Measurements from ENCODE around the gene FTO.
"Not testable (repeated sequence)": the region's sequence is repeated elsewhere in the genome, so short reads cannot be mapped to it uniquely, and the experiment has no call there.

The FTO gene

DNA sequence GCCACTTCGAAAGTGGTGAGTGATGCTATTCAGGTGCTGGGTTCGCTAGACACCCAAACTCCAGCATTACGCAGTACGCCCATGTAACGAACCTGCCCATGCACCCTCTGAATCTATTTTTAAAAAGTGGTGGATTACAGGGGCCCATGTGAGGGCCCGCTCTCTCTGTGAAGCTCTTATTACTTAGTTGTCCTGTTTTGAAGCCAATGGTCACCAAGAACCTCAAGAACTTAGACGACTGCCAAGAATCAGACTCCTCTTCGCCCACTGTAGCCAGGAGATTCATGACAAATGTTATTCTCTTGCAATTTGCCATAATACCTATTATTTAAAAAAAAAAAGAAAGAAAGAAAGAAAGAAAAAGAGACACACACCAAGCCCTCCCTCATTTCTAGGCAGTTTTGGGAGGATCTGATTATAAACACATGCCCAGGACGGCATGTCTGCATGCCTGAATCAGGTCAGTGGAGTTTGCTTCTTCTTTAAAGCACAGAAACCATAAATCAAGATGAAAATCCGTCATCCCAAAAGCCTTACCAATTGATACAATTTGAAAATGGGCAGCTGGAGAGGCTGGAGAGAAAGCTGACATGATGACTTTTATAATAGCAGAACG, 474.0 kb downstream of the FTO start:
- DNase-seq (ENCODE audit: low read depth in 3 of 3) = no peak

DNA sequence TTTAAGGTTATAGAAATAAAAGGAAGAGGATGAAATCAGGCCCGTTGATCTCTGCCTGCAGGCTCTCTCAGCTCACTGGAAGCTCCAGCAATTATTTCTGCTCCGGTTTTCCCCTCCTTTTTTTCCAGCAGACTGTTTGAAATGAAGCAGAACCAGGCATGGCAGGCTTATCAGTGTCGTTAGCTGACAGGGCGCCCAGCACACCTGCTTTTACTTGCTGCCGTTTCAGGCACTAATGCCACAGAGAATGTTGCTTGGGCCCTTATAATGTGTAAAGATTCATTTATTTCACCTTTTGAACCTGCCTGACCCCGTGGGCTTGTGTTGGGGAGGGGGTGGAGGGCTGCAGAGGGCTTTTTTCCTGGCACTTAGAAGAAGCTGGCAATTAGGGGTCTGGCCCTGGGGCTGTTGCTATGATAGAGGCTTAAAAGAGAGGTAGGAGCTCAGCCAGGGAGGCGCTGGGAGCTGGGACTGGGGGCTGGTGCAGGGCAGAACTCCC, 474.6 kb downstream of the FTO start:
- no peak for DNase-seq (ENCODE audit: low read depth in 3 of 3)

DNA sequence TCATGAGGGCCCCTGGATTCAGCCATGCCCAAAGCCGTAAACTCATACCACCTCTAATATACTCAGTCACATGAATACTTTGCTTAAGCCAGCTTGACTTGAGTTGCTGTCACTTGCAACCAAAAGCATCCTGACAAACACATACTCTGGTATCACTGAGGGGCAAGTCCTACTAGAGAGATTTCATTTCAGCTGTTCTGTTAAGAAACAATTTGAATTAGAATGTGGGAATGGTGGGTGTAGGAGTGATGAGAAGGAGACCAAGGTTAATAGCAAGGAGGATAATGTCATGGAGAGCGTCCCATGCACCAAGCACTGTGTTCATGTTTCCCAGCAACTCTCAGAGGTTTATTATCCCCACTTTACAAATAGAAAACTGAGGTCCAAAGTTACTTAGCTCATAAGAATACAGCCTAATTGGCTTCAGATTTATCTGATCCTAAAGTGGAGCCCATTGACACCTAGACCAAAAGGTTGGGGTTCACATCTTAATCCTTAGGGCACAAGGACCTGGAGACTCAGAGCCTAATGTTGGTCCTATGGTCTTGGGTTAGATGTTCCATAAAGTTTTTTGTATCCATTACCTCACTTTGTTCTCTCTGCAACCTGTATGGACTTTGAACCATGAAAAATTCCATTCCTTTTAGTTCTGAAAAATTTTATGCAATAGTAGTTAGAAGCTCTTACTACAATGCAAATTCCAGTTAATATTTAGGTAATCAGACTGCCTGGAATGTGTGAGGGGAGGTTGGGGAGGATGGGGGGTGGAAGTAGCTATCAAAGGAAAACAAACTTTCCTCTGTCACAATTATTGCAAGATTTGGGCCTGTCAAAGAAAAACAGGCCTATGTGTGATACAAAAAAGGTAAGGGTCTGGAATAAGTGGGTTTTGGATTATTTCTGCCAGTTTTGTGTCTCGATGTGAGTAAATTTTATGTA, 476.7 kb downstream of the FTO start:
- no peak for DNase-seq (ENCODE audit: low read depth in 3 of 3)

DNA sequence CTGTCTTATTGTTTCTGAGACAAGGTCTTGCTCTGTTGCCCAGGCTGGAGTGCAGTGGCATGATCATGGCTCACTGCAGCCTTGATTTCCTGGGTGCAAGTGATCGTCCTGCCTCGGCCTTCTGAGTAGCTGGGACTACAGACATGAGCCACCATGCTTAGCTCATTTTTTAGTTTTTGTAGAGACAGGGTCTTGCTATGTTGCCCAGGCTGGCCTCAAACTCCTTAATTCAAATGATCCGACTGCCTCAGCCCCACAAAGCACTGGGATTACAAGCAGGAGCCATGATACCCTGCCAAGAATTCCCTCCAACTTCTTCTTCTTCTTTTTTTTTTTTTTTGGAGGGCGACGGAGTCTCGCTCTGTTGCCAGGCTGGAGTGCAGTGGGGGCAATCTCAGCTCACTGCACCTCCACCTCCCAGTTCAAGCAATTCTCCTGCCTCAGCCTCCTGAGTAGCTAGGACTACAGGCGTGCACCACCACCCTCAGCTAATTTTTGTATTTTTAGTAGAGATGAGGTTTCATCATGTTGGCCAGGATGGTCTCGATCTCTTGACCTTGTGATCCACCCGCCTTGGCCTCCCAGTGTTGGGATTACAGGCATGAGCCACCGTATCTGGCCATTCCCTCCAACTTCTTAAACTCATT, 477.9 kb downstream of the FTO start:
- not testable (repeated sequence) for DNase-seq (ENCODE audit: low read depth in 3 of 3)

DNA sequence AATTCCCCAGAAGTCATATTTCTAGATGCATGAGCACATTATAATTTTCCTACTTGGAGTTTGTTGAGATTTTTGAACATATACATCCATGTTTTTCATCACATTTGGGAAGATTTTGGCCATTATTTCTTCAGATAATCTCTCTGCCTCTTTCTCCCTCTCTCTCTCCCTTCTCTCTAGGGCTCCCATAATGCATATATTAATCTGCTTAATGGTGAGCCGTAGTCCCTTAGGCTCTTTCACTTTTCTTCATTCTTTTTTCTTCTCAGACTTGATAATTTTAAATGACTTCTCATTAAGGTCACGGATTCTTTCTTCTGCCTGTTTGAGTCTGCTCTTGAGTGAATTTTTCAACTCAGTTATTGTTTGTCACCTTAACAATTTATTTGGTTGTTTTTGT, 481.1 kb downstream of the FTO start:
- no peak for DNase-seq (ENCODE audit: low read depth in 3 of 3)

DNA sequence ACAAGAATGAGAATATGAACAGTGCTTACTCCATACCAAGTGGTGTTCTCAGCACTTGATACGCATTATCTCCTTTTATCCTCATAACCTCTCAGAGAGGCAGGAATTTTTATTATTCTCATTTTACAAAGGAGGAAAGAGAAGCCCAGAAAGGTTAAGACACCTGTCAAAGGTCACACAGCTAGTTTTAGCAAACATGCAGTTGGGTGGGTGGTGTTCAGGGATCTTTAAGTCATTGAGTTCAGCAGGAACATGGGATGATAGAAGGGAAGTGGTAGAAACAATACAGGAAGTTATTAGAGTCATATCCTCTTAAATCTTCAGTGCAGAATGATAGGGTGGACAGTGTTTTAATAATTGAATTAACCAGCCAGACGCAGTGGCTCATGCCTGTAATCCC, 487.2 kb downstream of the FTO start:
- DNase-seq (ENCODE audit: low read depth in 3 of 3) = no peak

DNA sequence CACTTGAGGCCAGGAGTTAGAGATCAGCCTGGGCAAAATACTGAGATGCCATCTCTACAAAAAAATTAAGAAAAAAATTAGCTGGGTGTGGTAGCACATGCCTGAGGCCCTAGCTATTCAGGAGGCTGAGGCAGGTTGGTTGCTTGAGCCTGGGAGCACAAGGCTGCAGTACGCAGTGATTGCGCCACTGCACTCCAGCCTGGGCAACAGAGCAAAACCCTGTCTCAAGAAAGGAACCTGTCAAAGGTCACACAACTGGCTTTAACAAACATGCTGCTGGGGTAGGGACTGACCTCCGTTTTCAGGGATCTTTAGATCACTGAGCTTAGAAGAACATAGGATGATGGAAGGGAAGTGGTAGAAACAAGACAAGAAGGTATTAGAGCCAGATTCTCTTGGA, 487.6 kb downstream of the FTO start:
- no peak for DNase-seq (ENCODE audit: low read depth in 3 of 3)

DNA sequence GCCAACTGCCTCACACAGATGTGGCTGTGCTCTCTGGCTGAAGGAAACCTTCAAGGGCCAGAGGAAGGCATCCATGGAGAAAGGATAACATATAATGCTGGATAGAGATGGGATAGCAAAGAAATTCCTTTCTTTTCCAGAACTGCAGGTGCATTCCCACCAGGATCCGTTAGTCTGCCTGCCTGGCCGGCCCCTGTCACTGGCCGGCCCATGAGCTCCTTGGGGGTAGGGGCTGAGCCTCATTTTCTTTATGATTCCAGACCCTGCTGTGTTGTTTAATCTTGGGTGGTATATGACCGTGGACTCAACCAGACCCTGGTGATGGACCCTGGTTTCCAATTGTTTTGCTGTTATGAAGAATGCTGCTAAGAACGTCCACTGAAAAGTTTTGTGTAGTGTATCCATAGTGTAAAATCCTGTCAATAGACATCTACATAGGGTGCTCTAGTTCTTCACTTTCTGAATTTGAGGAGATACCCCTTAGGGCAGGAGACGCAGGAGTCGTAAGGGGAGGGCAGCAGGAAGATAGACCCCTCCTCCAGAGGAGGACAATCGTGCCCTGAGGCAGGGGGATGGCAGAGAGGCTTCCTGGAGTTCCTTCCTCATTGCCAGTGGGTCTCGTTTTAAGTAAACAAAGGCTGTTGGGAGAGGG, 489.2 kb downstream of the FTO start:
- no peak for DNase-seq (ENCODE audit: low read depth in 3 of 3)

DNA sequence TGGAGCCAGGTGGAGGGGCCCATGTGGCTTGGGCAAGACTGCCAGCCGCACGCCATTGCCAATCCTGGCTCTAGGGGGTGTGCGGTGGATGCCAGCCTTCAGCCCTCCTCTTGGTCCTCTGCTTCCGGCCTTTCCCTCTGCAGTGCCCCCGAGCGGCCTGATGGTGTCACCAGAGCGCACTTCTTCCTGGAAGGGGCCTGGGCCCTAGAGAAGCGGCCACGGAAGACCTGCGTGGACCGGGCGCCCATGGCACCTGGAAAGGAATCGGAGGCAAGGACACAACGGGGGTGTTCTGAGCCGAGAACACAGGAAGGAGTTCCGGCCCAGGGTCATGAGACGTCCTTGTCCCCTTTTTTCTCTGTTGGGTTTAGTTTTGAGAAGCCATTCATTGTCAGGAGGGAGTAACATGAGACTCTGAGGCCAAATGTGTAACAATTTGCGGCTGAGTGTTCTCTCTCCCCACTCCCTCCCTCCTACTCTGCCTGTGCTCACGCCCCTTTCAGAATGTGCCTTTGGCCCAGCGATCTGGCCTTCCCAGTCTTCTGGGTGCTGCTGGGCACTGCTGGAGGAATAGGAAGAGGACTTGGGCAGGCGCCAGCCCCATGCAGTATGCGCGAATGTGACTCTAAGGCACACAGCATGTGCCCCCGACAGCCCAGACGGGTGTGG, 489.8 kb downstream of the FTO start:
- peak in 2 of 3 donors; percentile 5 to 13 for DNase-seq (ENCODE audit: low read depth in 3 of 3)

DNA sequence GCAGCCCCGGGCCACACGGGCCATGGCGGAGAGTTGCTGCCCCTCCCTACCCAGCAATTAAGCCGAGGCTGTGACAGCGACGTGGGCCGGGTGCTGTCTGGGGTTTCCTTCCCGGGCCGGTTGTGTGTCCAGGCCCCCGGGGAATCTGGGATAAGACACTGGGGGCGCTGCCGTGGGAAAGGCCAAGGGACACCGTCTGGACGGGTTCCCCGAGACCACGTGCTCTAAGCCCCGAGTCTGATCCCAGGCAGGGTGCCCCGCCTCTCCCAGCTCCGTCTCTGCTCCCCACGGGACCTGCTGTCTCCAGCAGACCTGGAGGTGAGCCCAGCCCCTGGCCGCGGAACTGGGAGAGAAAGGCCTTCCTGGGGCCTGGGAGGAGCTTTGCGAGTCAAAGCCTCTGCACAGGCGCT, 490.4 kb downstream of the FTO start:
- no peak for DNase-seq (ENCODE audit: low read depth in 3 of 3)

DNA sequence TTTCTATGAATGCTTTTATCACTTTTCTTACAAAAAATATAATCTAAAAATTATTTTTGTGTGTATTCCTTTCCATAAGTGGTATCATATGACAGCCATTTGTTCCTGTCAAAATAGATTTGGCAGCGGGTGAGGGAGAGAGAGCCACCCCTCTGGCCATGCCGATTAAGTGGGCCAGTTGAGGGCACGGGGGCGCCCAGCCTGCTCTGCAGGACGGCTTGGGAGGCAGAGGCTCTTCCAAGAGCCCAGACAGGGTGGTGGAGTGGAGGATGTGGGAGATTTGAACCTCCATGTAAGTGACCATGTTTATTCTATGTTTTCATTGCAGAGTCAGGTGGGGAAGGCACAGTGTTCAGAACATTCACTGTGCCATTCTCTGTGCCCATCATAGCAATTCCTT, 493.8 kb downstream of the FTO start:
- DNase-seq (ENCODE audit: low read depth in 3 of 3) = no peak

DNA sequence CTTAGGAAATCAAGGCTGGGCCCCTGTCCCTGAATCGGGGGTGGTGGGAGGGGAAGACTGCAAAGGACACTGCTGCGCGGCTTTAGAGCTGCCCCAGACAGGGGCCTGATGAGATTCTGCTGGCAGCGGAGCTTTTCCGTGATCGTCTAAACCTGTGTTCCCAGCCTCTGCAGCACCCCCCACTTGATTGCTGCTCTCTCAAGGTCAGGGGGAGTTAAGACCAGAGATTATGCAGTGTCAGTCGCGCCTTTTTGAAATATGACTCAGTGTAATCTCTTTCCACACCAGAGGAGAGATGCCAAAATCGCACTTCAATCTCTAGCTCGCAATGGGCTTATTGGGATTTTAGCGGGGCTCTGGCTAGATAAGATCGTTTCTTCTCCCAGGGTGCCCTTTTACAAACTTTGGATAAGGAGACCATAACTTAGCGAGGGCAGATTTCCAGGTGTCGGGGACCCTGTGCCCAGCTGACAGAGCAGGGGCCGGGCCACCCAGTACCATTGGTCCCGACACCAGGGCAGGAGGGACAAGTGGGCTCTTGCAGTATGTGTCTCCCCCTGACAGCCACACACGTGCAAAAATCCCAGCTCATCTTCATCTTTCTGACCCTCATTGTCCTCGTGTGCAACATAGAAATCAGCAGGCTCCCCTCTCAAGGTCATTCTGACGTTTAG, 495.7 kb downstream of the FTO start:
- no peak for DNase-seq (ENCODE audit: low read depth in 3 of 3)

DNA sequence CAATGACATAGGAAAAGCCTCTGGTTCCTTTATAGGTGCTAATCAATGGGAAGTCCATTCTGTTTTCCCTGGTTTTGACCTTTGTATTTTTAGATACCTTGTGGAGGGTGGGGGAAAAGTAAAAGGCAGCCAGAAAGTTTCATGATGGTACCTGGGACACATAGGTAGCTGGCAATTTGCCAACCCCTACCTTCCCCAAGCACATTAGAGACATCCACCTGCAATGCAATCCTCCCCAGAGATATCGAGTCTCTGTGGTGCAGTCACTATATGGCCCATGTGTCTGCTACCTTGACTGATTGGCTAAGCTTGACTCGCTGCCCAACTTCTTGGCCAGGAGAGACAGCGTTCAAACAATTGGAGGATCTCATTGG, 496.2 kb downstream of the FTO start:
- DNase-seq (ENCODE audit: low read depth in 3 of 3) = no peak

DNA sequence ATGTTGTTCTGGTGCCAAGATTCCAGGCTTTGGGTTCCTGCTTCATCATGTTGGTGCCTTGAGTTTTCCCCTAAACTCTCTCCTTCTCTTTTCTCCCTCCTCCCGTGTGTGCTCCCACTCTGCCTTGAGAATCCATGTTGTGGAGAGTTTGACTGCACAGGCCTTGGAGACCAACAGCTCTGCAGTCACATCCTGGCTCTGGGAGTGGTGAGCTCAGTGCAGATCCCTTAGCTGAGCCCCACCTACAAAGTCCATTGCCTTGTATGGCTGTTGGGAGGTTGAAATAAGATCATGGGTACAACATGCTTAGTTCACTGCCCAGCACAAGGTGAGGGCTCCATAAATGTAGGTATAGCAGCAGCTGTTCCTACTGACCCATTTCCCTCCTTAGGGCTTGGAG, 496.8 kb downstream of the FTO start:
- DNase-seq (ENCODE audit: low read depth in 3 of 3) = no peak

DNA sequence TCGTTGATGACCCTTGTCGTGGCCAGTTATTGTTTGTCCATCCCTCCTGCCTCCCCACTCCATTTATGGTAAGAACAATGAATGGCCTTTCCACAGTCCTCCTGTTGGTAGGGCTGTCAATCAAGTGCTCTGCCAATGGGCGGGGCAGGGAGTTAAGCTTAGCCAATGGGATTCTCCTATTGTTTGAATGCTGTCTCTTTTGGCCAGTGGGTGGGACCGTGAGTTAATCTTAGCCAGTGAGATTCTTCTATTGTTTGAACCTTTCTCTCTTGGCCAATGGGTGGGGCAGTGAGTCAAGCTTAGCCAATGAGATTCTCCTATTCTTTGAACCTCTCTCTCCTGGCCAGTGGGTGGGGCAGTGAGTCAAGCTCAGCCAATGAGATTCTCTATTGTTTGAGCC, 497.2 kb downstream of the FTO start:
- no peak for DNase-seq (ENCODE audit: low read depth in 3 of 3)
